GM23338 (cell line): ENCODE measurements around the gene RRN3. TPM values are rescaled to one million over a fixed set of nuclear protein-coding genes. Genes with fewer than 3 reads are reported as not detected.

Experiments
- ATAC-seq: fragments of 200-7000 bp; cut with Tn5 transposase; 3 replicates; pipeline ENCODE4 v1.9.1; 2020
- DNase-seq: peaks from one replicate; pipeline ENCODE4 v3.0.0-alpha.2; 2015; ENCODE audit warnings: low spot score
- H2AFZ ChIP-seq: fragments of 200-600 bp; sonication (generic); 2 replicates; pipeline ENCODE4 v1.8.0; 2016; ENCODE audit warnings: antibody characterized with exemption, mild to moderate bottlenecking, moderate library complexity
- H3F3A ChIP-seq: fragments of 200-600 bp; sonication (generic); replicated peaks from 2 replicates; pipeline ENCODE4 v1.8.0; 2017; ENCODE audit warnings: antibody characterized with exemption, mixed run types, low read depth
- H3K27ac ChIP-seq: fragments of 200-600 bp; sonication (generic); 2 replicates; pipeline ENCODE4 v1.6.1; 2016; ENCODE audit warnings: low read depth
- H3K27me3 ChIP-seq: fragments of 200-600 bp; sonication (generic); 2 replicates; pipeline ENCODE4 v1.8.0; 2016; ENCODE audit warnings: mild to moderate bottlenecking, mixed run types, moderate library complexity; ENCODE audit not compliant: insufficient read depth
- H3K36me3 ChIP-seq: fragments of 200-600 bp; sonication (generic); 2 replicates; pipeline ENCODE4 v1.8.0; 2016; ENCODE audit warnings: mild to moderate bottlenecking; ENCODE audit not compliant: insufficient read depth
- H3K4me1 ChIP-seq: fragments of 200-600 bp; sonication (generic); 2 replicates; pipeline ENCODE4 v1.8.0; 2016; ENCODE audit warnings: mild to moderate bottlenecking, moderate library complexity; ENCODE audit not compliant: insufficient read depth
- H3K4me2 ChIP-seq: fragments of 200-600 bp; sonication (generic); 2 replicates; pipeline ENCODE4 v1.7.1; 2017; ENCODE audit warnings: mixed run types
- H3K4me3 ChIP-seq: fragments of 200-600 bp; sonication (generic); 2 replicates; pipeline ENCODE4 v1.6.1; 2016; ENCODE audit warnings: mixed run types
- H3K79me2 ChIP-seq: fragments of 200-600 bp; sonication (generic); replicated peaks from 2 replicates; pipeline ENCODE4 v1.8.0; 2017; ENCODE audit warnings: mild to moderate bottlenecking; ENCODE audit not compliant: insufficient read depth
- H3K9me2 ChIP-seq: fragments of 200-600 bp; sonication (generic); 2 replicates; pipeline ENCODE4 v1.8.0; 2017; ENCODE audit not compliant: insufficient read depth
- H4K20me1 ChIP-seq: fragments of 200-600 bp; sonication (generic); replicated peaks from 2 replicates; pipeline ENCODE4 v1.8.0; 2017; ENCODE audit warnings: mild to moderate bottlenecking; ENCODE audit not compliant: insufficient read depth
- H3K27ac Mint-ChIP-seq: 2 replicates; pipeline ENCODE4 v1.8.0; 2020; ENCODE audit warnings: inconsistent platforms, mild to moderate bottlenecking, moderate library complexity, mixed read lengths
- H3K27me3 Mint-ChIP-seq: 3 replicates; pipeline ENCODE4 v1.8.0; 2022; ENCODE audit warnings: low read depth, mild to moderate bottlenecking, moderate library complexity, mixed read lengths, inconsistent platforms; ENCODE audit not compliant: insufficient read depth, poor library complexity
- H3K36me3 Mint-ChIP-seq: 3 replicates; pipeline ENCODE4 v1.8.0; 2021; ENCODE audit warnings: low read depth, mild to moderate bottlenecking, inconsistent platforms, moderate library complexity, mixed read lengths
- H3K4me1 Mint-ChIP-seq: 3 replicates; pipeline ENCODE4 v1.8.0; 2020; ENCODE audit warnings: mild to moderate bottlenecking, inconsistent platforms, mixed read lengths
- H3K4me3 Mint-ChIP-seq: 3 replicates; pipeline ENCODE4 v1.8.0; 2021; ENCODE audit warnings: moderate library complexity, mild to moderate bottlenecking, inconsistent platforms, mixed read lengths
- H3K9me3 Mint-ChIP-seq: 3 replicates; pipeline ENCODE4 v1.8.0; 2020; ENCODE audit warnings: moderate library complexity, mild to moderate bottlenecking, inconsistent platforms, mixed read lengths
- CREB1 ChIP-seq: fragments of 250-450 bp; sonication (Bioruptor Pico); IDR thresholded peaks from 2 replicates; pipeline ENCODE4 v1.5.0; 2020; ENCODE audit warnings: low read depth, mild to moderate bottlenecking, moderate library complexity
- CTCF ChIP-seq, 2 experiments: fragments of 200-600 bp in 1 of 2; sonication (generic) in 1 of 2; conservative IDR thresholded peaks; 2 replicates each; pipeline versions ENCODE4 v1.5.1 to v1.6.1; 2016 to 2017; ENCODE audit warnings: antibody characterized with exemption in 2 of 2, low read depth in 2 of 2, mild to moderate bottlenecking in 2 of 2, moderate library complexity in 1 of 2
- ETS1 ChIP-seq: IDR thresholded peaks from 2 replicates; pipeline ENCODE4 v1.6.1; 2016; ENCODE audit warnings: antibody characterized with exemption
- EZH2 ChIP-seq: fragments of 200-600 bp; sonication (generic); IDR thresholded peaks from one replicate; pipeline ENCODE4 v1.8.0; 2017; ENCODE audit warnings: antibody characterized with exemption, mild to moderate bottlenecking, low read depth; ENCODE audit not compliant: unreplicated experiment
- JUNB ChIP-seq: IDR thresholded peaks from one replicate; pipeline ENCODE4 v1.6.1; 2016; ENCODE audit warnings: antibody characterized with exemption; ENCODE audit not compliant: unreplicated experiment
- NANOG ChIP-seq: IDR thresholded peaks from 2 replicates; pipeline ENCODE4 v1.6.1; 2016; ENCODE audit warnings: antibody characterized with exemption, borderline replicate concordance
- STAT1 ChIP-seq: IDR thresholded peaks from one replicate; pipeline ENCODE4 v1.6.1; 2016; ENCODE audit warnings: antibody characterized with exemption; ENCODE audit not compliant: unreplicated experiment
- ZNF114 ChIP-seq: fragments of 250-450 bp; sonication (Bioruptor Pico); IDR thresholded peaks from 2 replicates; pipeline ENCODE4 v1.5.0; 2020; ENCODE audit warnings: mild to moderate bottlenecking, moderate library complexity
- ZNF331 ChIP-seq: fragments of 250-450 bp; sonication (Bioruptor Pico); IDR thresholded peaks from 2 replicates; pipeline ENCODE4 v1.5.0; 2020; ENCODE audit warnings: low read depth, mild to moderate bottlenecking, moderate library complexity
- ZNF462 ChIP-seq: fragments of 250-450 bp; sonication (Bioruptor Pico); IDR thresholded peaks from 2 replicates; pipeline ENCODE4 v1.5.0; 2020; ENCODE audit warnings: mild to moderate bottlenecking, moderate library complexity
- polyA plus RNA-seq: library from polyadenylated mRNA; unstranded; fragments of >200 nt; fragmentation: Nextera tagmentation; extraction: Ambion mirVana; gene quantifications from 2 replicates; pipeline ENCODE4 v1.2.1, GENCODE V29; 2016
- total RNA-seq: library from RNA; depleted of rRNA; stranded (reverse); fragments of >200 nt; shearing (Covaris generic); gene quantifications from 2 replicates; pipeline ENCODE4 v1.2.3, GENCODE V29; 2014

The RRN3 gene
- total and polyA plus RNA-seq, 2 experiments from 2014 or later, result 15.4 to 41.5 TPM

GRCh38 chr16:15033309-15033707 is 60.8 kb downstream of the RRN3 start (continued):
- no peak for TF ChIP-seq ZNF462 (CRISPR knock-in tag)
- TF ChIP-seq ETS1, result no peak
- TF ChIP-seq ZNF114, result no peak

- H3K36me3 Mint-ChIP-seq, result peaks cover 70% of the 10 kb centered on the region
- H3K9me3 Mint-ChIP-seq, result no peaks in the 10 kb centered on the region
- no peak for TF ChIP-seq CREB1 (CRISPR knock-in tag)
- no peak for TF ChIP-seq EZH2
- no peak for TF ChIP-seq ZNF114
- no peak for TF ChIP-seq NANOG
- no peak for TF ChIP-seq ZNF331 (CRISPR knock-in tag)
- no peak for TF ChIP-seq CTCF (conservative IDR thresholded peaks at IDR 0.05; ENCODE audit: low read depth in 2 of 2)
- no peak for TF ChIP-seq ETS1
- no peak for TF ChIP-seq STAT1
- no peak for TF ChIP-seq JUNB
- H3K79me2 ChIP-seq, result 0 out of 2 replicates have a peak, but pooled peaks cover 4% of the 10 kb centered on the region
- peaks cover 6% of the 10 kb centered on the region for H3K27me3 Mint-ChIP-seq
- peaks cover 10% of the 10 kb centered on the region for H4K20me1 ChIP-seq
- no peaks in the 10 kb centered on the region for H3K9me2 ChIP-seq
- H3K27me3 ChIP-seq, result no peaks in the 10 kb centered on the region
- no peak overlapping the region for H3K27ac Mint-ChIP-seq
- peaks cover 4% of the 10 kb centered on the region for H3K4me1 Mint-ChIP-seq
- H3K4me2 ChIP-seq, result no peak overlapping the region
- peaks cover under 1% of the 10 kb centered on the region; the same call in 1 of the 2 replicates for H3K4me1 ChIP-seq
- peaks cover 21% of the 10 kb centered on the region for H3K36me3 ChIP-seq
- no peak overlapping the region for H3K4me3 ChIP-seq
- no peak overlapping the region for H3K4me3 Mint-ChIP-seq
- no peak for ATAC-seq
- no peak overlapping the region for H3K27ac ChIP-seq
- peaks cover 13% of the 10 kb centered on the region; the same call in 1 of the 2 replicates for H3F3A ChIP-seq
- H2AFZ ChIP-seq, result no peak overlapping the region
- no peak for DNase-seq
These were observed 61.3 kb downstream of the RRN3 start for GRCh38 chr16:15032547-15033308.
